ENCODE data around the gene CHP1.
"Not testable (repeated sequence)": the region's sequence is repeated elsewhere in the genome, so short reads cannot be mapped to it uniquely, and the experiment has no call there.

Gene CHP1

DNA sequence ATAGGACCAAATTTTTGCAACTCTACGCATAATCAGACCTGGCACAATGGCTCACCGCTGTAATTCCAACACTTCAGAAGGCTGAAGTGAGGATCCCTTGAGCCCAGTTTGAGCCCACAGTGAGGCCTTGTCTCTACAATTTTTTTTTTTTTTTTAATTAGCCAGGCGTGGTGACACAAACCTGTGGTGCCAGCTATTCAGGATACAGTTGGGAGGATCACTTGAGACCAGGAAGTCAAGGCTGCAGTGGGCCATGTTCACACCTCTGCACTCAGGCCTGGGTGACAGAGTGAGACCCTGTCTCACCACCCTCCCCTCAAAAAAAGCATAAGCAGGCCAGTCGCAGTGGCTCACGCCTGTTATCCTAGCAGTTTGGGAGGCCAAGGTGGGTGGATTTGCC lies 76.6 kb downstream of the CHP1 start:
- TF ChIP-seq EZH2 (IDR thresholded peaks at IDR 0.05; ENCODE audit: borderline replicate concordance, low read length): no peak
- TF ChIP-seq, protein P1, sequence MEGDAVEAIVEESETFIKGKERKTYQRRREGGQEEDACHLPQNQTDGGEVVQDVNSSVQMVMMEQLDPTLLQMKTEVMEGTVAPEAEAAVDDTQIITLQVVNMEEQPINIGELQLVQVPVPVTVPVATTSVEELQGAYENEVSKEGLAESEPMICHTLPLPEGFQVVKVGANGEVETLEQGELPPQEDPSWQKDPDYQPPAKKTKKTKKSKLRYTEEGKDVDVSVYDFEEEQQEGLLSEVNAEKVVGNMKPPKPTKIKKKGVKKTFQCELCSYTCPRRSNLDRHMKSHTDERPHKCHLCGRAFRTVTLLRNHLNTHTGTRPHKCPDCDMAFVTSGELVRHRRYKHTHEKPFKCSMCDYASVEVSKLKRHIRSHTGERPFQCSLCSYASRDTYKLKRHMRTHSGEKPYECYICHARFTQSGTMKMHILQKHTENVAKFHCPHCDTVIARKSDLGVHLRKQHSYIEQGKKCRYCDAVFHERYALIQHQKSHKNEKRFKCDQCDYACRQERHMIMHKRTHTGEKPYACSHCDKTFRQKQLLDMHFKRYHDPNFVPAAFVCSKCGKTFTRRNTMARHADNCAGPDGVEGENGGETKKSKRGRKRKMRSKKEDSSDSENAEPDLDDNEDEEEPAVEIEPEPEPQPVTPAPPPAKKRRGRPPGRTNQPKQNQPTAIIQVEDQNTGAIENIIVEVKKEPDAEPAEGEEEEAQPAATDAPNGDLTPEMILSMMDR (IDR thresholded peaks at IDR 0.05; ENCODE audit: low read length): no peak
- no peaks in the 10 kb centered on the region for H4K20me1 ChIP-seq (ENCODE audit: insufficient read depth, low read length)
- H3K9ac ChIP-seq (ENCODE audit: low read length): no peak overlapping the region
- H3K9me2 ChIP-seq (ENCODE audit: low read depth, low read length): no peaks in the 10 kb centered on the region
- no peaks in the 10 kb centered on the region for H3K79me2 ChIP-seq (ENCODE audit: insufficient read depth, low read length)
- no peak overlapping the region for H2AFZ ChIP-seq (ENCODE audit: low read length)
- no peak overlapping the region for H3K4me2 ChIP-seq (ENCODE audit: low read length)
- H3K9me3 ChIP-seq (ENCODE audit: low read length): no peaks in the 10 kb centered on the region
- H3K4me1 ChIP-seq (ENCODE audit: insufficient read depth, low read length, severe bottlenecking): peaks cover 8% of the 10 kb centered on the region
- H3K36me3 ChIP-seq (ENCODE audit: insufficient read depth, low read length): peaks cover 38% of the 10 kb centered on the region
- H3F3A ChIP-seq (ENCODE audit: insufficient read depth, low read length): no peaks in the 10 kb centered on the region; the same call in 1 of the 2 replicates
- no peak overlapping the region for H3K4me3 ChIP-seq (ENCODE audit: low read depth, low read length, poor library complexity, severe bottlenecking)
- no peaks in the 10 kb centered on the region for H3K27me3 ChIP-seq (ENCODE audit: insufficient read depth, low read length)
- no peak overlapping the region for H3K27ac ChIP-seq (ENCODE audit: low read depth, low read length, poor library complexity, severe bottlenecking)

- no peak overlapping the region for H3K4me2 ChIP-seq (ENCODE audit: low read length)
- no peak overlapping the region for H3K27ac ChIP-seq (ENCODE audit: low read depth, low read length, poor library complexity, severe bottlenecking)
- peaks cover 41% of the 10 kb centered on the region for H3K36me3 ChIP-seq (ENCODE audit: insufficient read depth, low read length)
- H3K9ac ChIP-seq (ENCODE audit: low read length): no peak overlapping the region
- H4K20me1 ChIP-seq (ENCODE audit: insufficient read depth, low read length): no peaks in the 10 kb centered on the region
- H3K79me2 ChIP-seq (ENCODE audit: insufficient read depth, low read length): no peaks in the 10 kb centered on the region
- no peaks in the 10 kb centered on the region for H3K9me3 ChIP-seq (ENCODE audit: low read length)
- no peak for TF ChIP-seq EZH2 (IDR thresholded peaks at IDR 0.05; ENCODE audit: borderline replicate concordance, low read length)
- TF ChIP-seq, protein P1 (IDR thresholded peaks at IDR 0.05; ENCODE audit: low read length): no peak
- H3K4me1 ChIP-seq (ENCODE audit: insufficient read depth, low read length, severe bottlenecking): peaks cover 3% of the 10 kb centered on the region
- H3K27me3 ChIP-seq (ENCODE audit: insufficient read depth, low read length): no peaks in the 10 kb centered on the region
- H3K4me3 ChIP-seq (ENCODE audit: low read depth, low read length, poor library complexity, severe bottlenecking): no peak overlapping the region
- H3K9me2 ChIP-seq (ENCODE audit: low read depth, low read length): no peaks in the 10 kb centered on the region
- no peaks in the 10 kb centered on the region; the same call in 1 of the 2 replicates for H3F3A ChIP-seq (ENCODE audit: insufficient read depth, low read length)
- no peak overlapping the region for H2AFZ ChIP-seq (ENCODE audit: low read length)
Measured at GRCh38 chr15:41309226-41309905, 78.3 kb downstream of the CHP1 start.

GRCh38 chr15:41320805-41321330 lies 89.8 kb downstream of the CHP1 start:
- H3K4me1 ChIP-seq (ENCODE audit: insufficient read depth, low read length, severe bottlenecking); H3K9me2 ChIP-seq (ENCODE audit: low read depth, low read length); H3F3A ChIP-seq (ENCODE audit: insufficient read depth, low read length); H2AFZ ChIP-seq (ENCODE audit: low read length); H3K27ac ChIP-seq (ENCODE audit: low read depth, low read length, poor library complexity, severe bottlenecking); H4K20me1 ChIP-seq (ENCODE audit: insufficient read depth, low read length); H3K27me3 ChIP-seq (ENCODE audit: insufficient read depth, low read length); H3K4me2 ChIP-seq (ENCODE audit: low read length); H3K79me2 ChIP-seq (ENCODE audit: insufficient read depth, low read length); H3K9me3 ChIP-seq (ENCODE audit: low read length); H3K4me3 ChIP-seq (ENCODE audit: low read depth, low read length, poor library complexity, severe bottlenecking); H3K9ac ChIP-seq (ENCODE audit: low read length): not testable (repeated sequence)
- H3K36me3 ChIP-seq (ENCODE audit: insufficient read depth, low read length): peaks cover 63% of the 10 kb centered on the region

- TF ChIP-seq, protein P1 (IDR thresholded peaks at IDR 0.05; ENCODE audit: low read length): no peak
- TF ChIP-seq EZH2 (IDR thresholded peaks at IDR 0.05; ENCODE audit: borderline replicate concordance, low read length): no peak
- no peaks in the 10 kb centered on the region for H4K20me1 ChIP-seq (ENCODE audit: insufficient read depth, low read length)
- H3K27ac ChIP-seq (ENCODE audit: low read depth, low read length, poor library complexity, severe bottlenecking): no peak overlapping the region
- H3K36me3 ChIP-seq (ENCODE audit: insufficient read depth, low read length): peaks cover 56% of the 10 kb centered on the region
- no peaks in the 10 kb centered on the region for H3K9me2 ChIP-seq (ENCODE audit: low read depth, low read length)
- no peak overlapping the region for H2AFZ ChIP-seq (ENCODE audit: low read length)
- H3K9me3 ChIP-seq (ENCODE audit: low read length): no peaks in the 10 kb centered on the region
- no peaks in the 10 kb centered on the region for H3K4me1 ChIP-seq (ENCODE audit: insufficient read depth, low read length, severe bottlenecking)
- no peak overlapping the region for H3K4me3 ChIP-seq (ENCODE audit: low read depth, low read length, poor library complexity, severe bottlenecking)
- no peaks in the 10 kb centered on the region for H3F3A ChIP-seq (ENCODE audit: insufficient read depth, low read length)
- no peaks in the 10 kb centered on the region for H3K27me3 ChIP-seq (ENCODE audit: insufficient read depth, low read length)
- no peak overlapping the region for H3K4me2 ChIP-seq (ENCODE audit: low read length)
- no peak overlapping the region for H3K9ac ChIP-seq (ENCODE audit: low read length)
- H3K79me2 ChIP-seq (ENCODE audit: insufficient read depth, low read length): no peaks in the 10 kb centered on the region
Measured at GRCh38 chr15:41323611-41324010, 92.5 kb downstream of the CHP1 start.

Measured in OCI-LY1 (cell line).